Cardiac fibroblast (primary cell): ENCODE data around the gene C20orf96.

Source experiments
- DNase-seq, 2 donors: peaks; one replicate each; pipeline versions ENCODE4 v3.0.0 to v3.0.0-alpha.2; 2010; ENCODE audit warnings: low read depth in 2 of 2
- H3K4me3 ChIP-seq, 2 donors: replicated peaks in 1 of 2; 1 replicate in 1 of 2; 2 replicates in 1 of 2; pipeline ENCODE4 v1.5.1; 2011; ENCODE audit warnings: low read depth in 2 of 2, low read length in 2 of 2, mild to moderate bottlenecking in 2 of 2, moderate library complexity in 1 of 2
- TF ChIP-seq, protein P1 (sequence below): IDR thresholded peaks from one replicate; pipeline ENCODE4 v1.5.1; 2011; ENCODE audit warnings: low read depth, mild to moderate bottlenecking, low read length, inconsistent platforms

C20orf96 gene

GRCh38 chr20:328027-328974 lies 37.8 kb upstream of the C20orf96 start:
- TF ChIP-seq, protein P1, sequence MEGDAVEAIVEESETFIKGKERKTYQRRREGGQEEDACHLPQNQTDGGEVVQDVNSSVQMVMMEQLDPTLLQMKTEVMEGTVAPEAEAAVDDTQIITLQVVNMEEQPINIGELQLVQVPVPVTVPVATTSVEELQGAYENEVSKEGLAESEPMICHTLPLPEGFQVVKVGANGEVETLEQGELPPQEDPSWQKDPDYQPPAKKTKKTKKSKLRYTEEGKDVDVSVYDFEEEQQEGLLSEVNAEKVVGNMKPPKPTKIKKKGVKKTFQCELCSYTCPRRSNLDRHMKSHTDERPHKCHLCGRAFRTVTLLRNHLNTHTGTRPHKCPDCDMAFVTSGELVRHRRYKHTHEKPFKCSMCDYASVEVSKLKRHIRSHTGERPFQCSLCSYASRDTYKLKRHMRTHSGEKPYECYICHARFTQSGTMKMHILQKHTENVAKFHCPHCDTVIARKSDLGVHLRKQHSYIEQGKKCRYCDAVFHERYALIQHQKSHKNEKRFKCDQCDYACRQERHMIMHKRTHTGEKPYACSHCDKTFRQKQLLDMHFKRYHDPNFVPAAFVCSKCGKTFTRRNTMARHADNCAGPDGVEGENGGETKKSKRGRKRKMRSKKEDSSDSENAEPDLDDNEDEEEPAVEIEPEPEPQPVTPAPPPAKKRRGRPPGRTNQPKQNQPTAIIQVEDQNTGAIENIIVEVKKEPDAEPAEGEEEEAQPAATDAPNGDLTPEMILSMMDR, result no peak
- peak overlapping the region; percentile 72 to 91 for H3K4me3 ChIP-seq
- DNase-seq, result peak; percentile 4 to 21

- peak; percentile 78 to 96 for DNase-seq
- TF ChIP-seq, protein P1, result no peak
- peak overlapping the region; percentile 72 to 91 for H3K4me3 ChIP-seq
Observed at GRCh38 chr20:327186-328026, 36.9 kb upstream of the C20orf96 start.

DNA sequence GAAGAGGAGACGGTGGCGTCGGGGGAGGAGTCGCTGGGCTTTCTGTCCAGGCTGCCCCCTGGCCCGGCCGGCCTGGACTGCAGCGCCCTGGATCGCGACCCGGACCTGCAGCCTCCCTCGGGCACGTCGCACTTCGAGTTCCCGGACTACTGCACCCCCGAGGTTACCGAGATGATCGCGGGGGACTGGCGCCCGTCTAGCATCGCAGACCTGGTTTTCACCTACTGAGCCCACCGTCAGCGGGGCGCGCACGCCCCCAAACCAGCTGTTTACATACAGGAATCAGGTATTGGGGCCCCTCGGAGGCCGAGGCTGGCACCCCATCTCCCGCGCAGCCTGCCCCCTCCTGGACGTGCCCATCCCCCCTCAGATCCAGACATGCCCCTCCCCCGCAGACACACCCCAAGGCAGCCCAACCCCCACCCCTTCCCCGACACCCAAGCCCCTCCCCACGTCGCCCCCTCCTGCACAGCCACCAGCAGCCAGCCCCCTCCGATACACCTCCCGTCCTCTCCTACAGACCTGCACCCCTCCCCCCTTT lies 36.2 kb upstream of the C20orf96 start:
- TF ChIP-seq, protein P1, result no peak
- H3K4me3 ChIP-seq, result peak overlapping the region; percentile 72 to 91
- peak; percentile 14 to 24 for DNase-seq

DNA sequence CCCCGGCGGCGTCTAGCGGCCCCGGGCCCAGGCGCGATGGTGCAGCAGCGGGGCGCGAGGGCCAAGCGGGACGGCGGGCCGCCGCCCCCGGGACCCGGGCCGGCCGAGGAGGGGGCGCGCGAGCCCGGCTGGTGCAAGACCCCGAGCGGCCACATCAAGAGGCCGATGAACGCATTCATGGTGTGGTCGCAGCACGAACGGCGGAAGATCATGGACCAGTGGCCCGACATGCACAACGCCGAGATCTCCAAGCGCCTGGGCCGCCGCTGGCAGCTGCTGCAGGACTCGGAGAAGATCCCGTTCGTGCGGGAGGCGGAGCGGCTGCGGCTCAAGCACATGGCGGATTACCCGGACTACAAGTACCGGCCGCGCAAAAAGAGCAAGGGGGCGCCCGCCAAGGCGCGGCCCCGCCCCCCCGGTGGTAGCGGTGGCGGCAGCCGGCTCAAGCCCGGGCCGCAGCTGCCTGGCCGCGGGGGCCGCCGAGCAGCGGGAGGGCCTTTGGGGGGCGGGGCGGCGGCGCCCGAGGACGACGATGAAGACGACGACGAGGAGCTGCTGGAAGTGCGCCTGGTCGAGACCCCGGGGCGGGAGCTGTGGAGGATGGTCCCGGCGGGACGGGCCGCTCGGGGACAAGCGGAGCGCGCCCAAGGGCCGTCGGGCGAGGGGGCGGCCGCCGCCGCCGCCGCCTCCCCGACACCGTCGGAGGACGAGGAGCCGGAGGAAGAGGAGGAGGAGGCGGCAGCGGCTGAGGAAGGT lies 35.5 kb upstream of the C20orf96 start:
- H3K4me3 ChIP-seq, result peak overlapping the region; percentile 72 to 91
- TF ChIP-seq, protein P1, result no peak
- peak; percentile 58 to 72 for DNase-seq

- peak; percentile 87 to 95 for DNase-seq
- TF ChIP-seq, protein P1, result no peak
- peak within 1 kb of the TSS; percentile 72 to 91 for H3K4me3 ChIP-seq
Observed at GRCh38 chr20:325045-325888, 34.7 kb upstream of the C20orf96 start, which contains the start of gene SOX12. TSS of gene SOX12 (plus strand) at chr20:325552. CDS start at chr20:325925, 373 bp downstream.
